GM21381 (cell line): ENCODE measurements around the gene SLC12A2.

ENCODE experiments used
- ATAC-seq: cut with Tn5 transposase; IDR thresholded peaks from one replicate; pipeline ENCODE4 v1.9.1; 2021; ENCODE audit warnings: mild to moderate bottlenecking, moderate library complexity; ENCODE audit not compliant: unreplicated experiment

The SLC12A2 gene

DNA sequence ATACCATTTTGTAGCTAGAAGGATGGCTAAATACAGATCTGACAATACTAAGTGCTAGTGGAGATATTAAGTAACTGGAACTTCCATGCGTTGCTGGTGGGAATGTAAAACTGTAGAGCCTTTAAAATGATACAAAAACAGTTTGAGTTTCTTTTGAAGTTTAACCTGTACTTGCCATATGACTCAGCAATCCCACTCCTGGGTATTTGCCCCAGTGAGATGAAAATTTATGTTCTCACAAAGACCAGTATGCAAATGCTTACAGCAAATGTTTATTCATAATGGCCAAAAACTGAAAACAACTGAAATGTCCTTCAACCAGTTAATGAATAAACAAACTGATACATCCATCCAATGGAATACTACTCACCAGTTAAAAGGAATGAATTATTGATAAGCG, 137.3 kb downstream of the SLC12A2 start:
- ATAC-seq, result no peak

DNA sequence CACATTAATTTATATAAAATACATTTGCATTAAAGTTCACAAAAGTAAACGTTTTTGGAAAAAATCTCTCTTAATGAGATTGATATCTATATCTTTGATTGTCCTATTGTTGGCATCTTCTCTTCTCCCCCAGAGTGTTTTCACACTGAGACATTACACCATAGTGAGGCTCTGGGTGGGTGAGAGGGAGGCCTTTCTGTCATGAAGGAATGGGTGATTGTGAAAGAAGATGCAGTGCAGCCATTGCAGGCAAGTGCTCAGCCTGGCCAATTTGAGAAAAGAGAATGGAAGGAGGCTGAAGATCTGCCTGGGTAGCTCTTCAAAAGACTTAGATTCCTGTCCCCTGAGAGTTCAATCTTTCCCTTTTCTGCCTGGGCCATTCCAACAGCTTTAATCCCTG, 140.8 kb downstream of the SLC12A2 start:
- no peak for ATAC-seq

DNA sequence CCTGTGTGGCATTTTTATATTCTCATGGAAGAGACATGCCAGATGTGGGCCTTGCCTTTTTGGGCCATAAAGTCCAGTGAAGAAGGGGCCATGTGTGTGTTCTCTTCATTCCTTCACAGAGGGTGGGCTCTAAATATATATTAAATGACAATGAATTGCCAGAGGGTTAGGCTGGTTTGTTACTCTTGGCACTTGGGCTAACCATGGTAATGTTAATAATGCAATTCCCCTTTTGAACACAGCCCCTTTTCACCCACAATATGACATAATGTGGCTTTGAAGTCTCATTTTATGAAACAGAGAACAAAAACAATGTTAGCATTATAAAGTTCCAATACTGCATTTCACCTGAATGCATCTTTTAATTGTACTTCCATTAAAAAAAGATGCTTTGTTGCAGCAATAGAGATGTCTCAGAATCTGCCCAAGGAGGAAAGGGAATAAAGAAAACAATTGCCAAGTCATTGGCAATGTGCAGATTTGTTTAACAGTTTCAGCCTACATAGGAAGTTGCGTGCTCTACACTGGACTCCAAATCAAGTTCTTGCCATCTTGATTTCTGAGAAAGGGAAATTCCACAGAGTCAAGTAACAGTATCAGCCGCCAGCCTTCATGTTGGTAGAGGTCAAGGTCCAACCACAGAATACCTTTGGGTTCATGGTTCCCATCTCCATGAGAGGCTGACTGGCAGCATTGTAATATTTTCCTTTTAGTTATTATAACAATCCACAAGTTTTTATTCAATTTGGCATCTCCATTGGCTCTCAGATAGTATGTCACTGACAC, 141.9 kb downstream of the SLC12A2 start:
- no peak for ATAC-seq

DNA sequence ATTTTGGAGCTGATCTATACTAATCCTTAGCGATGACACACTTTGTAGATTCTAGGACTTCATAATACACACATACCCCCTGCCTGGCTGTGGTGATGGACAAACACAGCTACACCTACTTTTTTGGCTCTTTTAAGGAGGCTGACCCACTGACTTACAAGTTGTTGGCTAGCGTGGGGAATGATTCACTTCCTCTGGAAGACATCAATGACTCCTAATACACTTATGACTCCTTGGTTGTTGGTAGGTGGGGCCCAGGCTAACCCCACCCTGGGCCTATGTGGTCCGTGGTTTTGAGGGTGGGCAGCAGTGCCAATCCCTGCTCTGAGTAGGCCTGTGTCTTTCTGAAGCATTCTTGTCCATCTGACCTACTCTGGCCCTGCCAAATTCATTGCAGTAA, 144.4 kb downstream of the SLC12A2 start:
- no peak for ATAC-seq

DNA sequence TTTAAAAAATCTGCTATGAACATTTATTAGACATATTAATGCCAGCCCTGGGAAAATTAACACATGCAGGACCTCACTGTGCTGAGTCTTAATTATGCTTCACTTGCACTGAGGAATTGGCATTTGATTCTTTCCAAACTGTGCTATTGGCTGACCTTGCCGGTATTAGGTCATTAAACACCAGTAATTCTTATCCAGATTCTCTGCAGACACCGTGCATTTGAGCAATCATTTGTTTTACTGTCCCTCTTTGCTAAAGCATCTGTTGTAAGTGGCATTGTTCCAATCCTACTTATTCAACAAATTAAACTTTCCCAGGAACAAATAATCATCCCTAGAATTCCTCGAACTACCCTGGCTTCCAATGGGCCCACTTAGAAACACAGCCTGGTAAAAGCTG, 145.0 kb downstream of the SLC12A2 start:
- ATAC-seq, result no peak

DNA sequence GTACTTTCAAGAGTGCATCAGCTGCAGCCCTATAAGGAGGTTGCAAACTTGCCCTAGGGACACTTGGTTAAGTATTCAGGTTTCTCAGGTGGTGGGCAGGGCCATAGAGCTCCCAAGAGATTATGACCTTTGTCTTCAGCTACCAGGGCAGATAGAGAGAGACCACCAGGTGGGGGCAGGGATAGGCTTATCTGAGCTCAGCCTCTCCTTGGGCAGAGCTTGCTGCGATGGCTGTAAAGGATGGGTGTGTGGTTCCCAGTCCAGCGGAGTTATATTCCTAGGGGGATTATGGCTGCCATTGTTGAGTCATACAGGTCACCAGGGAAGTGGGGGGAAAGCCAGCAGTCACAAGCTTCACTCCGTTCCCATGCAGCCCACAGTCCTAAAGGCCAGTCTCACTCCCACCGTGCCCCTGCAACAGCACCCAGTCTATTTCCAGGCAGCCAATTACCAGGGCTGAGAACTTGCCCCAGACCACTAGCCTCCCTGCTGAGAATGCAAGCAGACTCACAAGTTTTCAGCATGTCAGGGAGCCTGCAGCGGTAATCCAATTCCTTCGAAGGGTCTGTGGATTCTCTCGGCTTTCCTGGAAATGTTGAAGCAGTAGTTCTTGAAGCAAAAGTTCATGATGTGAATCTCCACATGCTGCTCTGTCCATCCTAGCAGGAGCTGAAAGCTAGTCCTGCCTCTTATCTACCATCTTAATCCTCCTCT, 151.5 kb downstream of the SLC12A2 start:
- ATAC-seq, result no peak

DNA sequence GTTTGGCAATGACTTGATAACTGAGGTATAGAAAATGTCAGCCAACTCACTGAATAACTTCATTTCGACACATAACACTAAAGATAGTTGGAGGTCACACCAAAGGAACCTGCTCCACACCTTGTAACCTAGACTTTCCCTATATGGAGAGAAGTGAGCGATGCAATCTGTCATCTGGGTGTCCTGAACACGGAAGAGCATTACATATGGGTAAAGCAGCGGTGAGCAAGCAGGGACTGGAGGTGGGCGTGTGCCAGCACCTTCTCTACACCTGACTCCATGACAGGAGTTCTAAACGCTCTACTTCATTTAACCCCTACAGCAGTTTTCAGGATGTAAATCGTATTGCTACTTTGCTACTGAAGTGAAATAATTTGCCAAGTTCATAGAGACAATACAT, 152.8 kb downstream of the SLC12A2 start:
- ATAC-seq, result no peak

DNA sequence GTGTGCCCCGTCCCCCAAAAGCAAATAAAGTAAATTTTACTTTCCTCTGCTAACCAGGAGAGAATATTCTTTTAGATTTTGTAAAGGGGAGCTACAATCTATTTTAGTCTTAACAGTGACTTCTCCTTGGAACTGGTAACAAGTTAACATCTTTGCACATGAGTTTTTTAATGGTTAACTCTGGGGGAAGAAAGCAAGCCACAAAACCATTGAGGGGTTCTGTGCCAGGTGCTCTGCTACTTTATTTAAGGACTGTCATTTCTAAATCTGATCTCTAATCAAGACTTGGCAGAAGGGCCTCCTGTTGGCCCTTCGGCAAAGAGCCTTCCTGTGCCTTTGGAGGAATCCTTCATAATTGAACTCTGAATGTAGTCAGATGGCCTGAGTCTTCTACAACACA, 153.4 kb downstream of the SLC12A2 start:
- no peak for ATAC-seq

DNA sequence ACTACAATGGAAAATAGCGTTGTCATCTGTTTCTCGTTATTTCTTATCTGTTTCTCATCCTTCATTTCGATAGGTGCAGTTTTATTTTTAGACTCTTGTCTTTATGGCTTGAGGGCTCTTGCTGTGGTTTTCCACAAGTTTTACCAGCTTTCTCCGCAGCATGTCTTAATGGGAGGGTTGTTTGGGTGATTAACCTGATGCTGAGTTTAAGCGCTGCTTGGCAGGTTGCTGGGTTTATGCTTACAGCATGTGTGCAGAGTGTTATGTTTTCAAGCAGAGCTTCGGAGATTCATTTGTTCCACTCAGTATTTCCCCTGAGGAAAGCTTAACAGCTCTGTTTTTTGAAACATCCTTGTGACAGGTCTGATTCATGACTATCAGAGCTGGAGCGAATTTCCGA, 154.0 kb downstream of the SLC12A2 start:
- no peak for ATAC-seq
